ENCODE data around the gene ARHGEF19.
A peak's percentile ranks its signal among the peaks of the same experiment; 100 is the strongest.
"Not testable (repeated sequence)": the region's sequence is repeated elsewhere in the genome, so short reads cannot be mapped to it uniquely, and the experiment has no call there.

Gene ARHGEF19

GRCh38 chr1:16219968-16220500, 7.6 kb upstream of the ARHGEF19 start:
- no peak for DNase-seq (ENCODE audit: low read depth)

GRCh38 chr1:16218674-16219071, 6.2 kb upstream of the ARHGEF19 start:
- no peak for DNase-seq (ENCODE audit: low read depth)

- no peak for DNase-seq (ENCODE audit: low read depth)
Observed at GRCh38 chr1:16218014-16218673, 5.7 kb upstream of the ARHGEF19 start.

- peak; percentile 83 for DNase-seq (ENCODE audit: low read depth)
Observed at GRCh38 chr1:16217061-16217785, 4.8 kb upstream of the ARHGEF19 start.

GRCh38 chr1:16215882-16216753, 3.7 kb upstream of the ARHGEF19 start:
- DNase-seq (ENCODE audit: low read depth) = peak; percentile 35

GRCh38 chr1:16215240-16215639, 2.8 kb upstream of the ARHGEF19 start:
- DNase-seq (ENCODE audit: low read depth) = not testable (repeated sequence)

- DNase-seq (ENCODE audit: low read depth) = not testable (repeated sequence)
Observed at GRCh38 chr1:16213544-16213943, 1.1 kb upstream of the ARHGEF19 start.

GRCh38 chr1:16213013-16213412, 561 bp upstream of the ARHGEF19 start:
- DNase-seq (ENCODE audit: low read depth) = no peak

- no peak for DNase-seq (ENCODE audit: low read depth)
Observed at GRCh38 chr1:16211824-16212223, 628 bp downstream of the ARHGEF19 start.

GRCh38 chr1:16210581-16210980, 1.9 kb downstream of the ARHGEF19 start:
- DNase-seq (ENCODE audit: low read depth) = no peak

- DNase-seq (ENCODE audit: low read depth) = no peak
Observed at GRCh38 chr1:16209847-16210407, 2.5 kb downstream of the ARHGEF19 start.

- no peak for DNase-seq (ENCODE audit: low read depth)
Observed at GRCh38 chr1:16209132-16209846, 3.2 kb downstream of the ARHGEF19 start.

GRCh38 chr1:16208270-16208987, 4.0 kb downstream of the ARHGEF19 start:
- DNase-seq (ENCODE audit: low read depth) = no peak

GRCh38 chr1:16207318-16208269, 4.9 kb downstream of the ARHGEF19 start:
- DNase-seq (ENCODE audit: low read depth) = no peak

- DNase-seq (ENCODE audit: low read depth) = peak; percentile 95
Observed at GRCh38 chr1:16206547-16207317, 5.7 kb downstream of the ARHGEF19 start.

- DNase-seq (ENCODE audit: low read depth) = no peak
Observed at GRCh38 chr1:16205891-16206546, 6.4 kb downstream of the ARHGEF19 start.

- no peak for DNase-seq (ENCODE audit: low read depth)
Observed at GRCh38 chr1:16205334-16205671, 7.1 kb downstream of the ARHGEF19 start.

- DNase-seq (ENCODE audit: low read depth) = no peak
Observed at GRCh38 chr1:16204634-16205333, 7.7 kb downstream of the ARHGEF19 start.

Measured in non-pigmented ciliary epithelial cell (primary cell).